ENCODE results near the gene ATXN10. TPM values are rescaled to one million over a fixed set of nuclear protein-coding genes. Genes with fewer than 3 reads are reported as not detected.
"Not testable (repeated sequence)": the region's sequence is repeated elsewhere in the genome, so short reads cannot be mapped to it uniquely, and the experiment has no call there.

ATXN10 gene
- total RNA-seq, 1 donor from 2014 or later: 232 TPM

DNA sequence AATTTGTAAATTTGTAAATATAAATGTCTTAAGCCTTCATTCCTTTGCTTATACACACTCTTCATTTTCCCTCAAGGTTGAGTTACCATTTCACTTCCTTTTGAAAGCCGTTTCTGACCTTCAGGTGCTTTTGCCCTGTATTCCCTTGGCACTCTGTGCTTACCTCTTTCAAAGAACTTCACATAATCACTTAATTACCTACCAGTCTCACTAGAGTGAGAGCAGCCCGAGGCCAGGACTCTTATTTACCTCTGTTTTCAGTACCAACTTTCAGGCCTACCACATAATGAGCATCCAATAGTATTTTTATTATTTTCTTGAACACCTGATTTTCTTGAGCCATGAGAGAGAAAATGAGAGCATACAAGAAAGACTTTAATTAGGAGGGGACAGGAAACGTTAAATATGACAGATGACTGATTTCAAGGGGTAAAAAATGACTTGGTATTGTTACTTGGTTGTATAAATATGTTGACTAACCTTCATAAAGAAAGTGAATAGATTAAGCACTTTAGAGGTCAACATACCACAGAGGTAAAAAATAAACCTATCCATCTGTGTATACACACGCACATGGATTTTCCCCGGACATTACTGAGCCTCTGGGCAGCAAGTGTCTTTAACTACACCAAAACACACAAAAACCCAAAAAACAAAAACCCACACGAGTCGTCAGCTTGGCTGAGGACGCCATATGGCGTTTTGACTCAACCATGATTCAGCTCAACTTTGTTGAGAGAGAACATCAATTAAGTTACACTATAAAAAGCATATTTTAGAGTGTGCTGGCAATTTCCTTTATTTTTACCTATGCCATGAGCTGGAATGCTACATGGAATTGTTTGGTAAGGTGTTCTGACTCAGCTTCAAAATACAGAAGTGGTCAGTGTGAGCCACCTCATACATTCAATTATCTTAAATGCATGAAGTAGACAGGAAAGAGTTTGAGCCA lies 7.6 kb downstream of the ATXN10 start:
- no peaks in the 10 kb centered on the region for H3K9me3 Mint-ChIP-seq
- no peaks in the 10 kb centered on the region for H3K36me3 Mint-ChIP-seq (ENCODE audit: low read depth)
- H3K27ac Mint-ChIP-seq (ENCODE audit: unreplicated experiment): no peak overlapping the region
- H3K4me3 Mint-ChIP-seq: no peak overlapping the region
- DNase-seq (ENCODE audit: low read depth, low spot score): no peak
- peaks cover 7% of the 10 kb centered on the region for H3K4me1 Mint-ChIP-seq
- H3K27me3 Mint-ChIP-seq (ENCODE audit: low read depth): no peaks in the 10 kb centered on the region
- TF ChIP-seq CTCF (conservative IDR thresholded peaks at IDR 0.05): no peak

- H3K4me1 Mint-ChIP-seq: peaks cover 5% of the 10 kb centered on the region
- no peaks in the 10 kb centered on the region for H3K27me3 Mint-ChIP-seq (ENCODE audit: low read depth)
- TF ChIP-seq CTCF (conservative IDR thresholded peaks at IDR 0.05): no peak
- no peak for DNase-seq (ENCODE audit: low read depth, low spot score)
- H3K27ac Mint-ChIP-seq (ENCODE audit: unreplicated experiment): no peak overlapping the region
- no peaks in the 10 kb centered on the region for H3K36me3 Mint-ChIP-seq (ENCODE audit: low read depth)
- no peaks in the 10 kb centered on the region for H3K9me3 Mint-ChIP-seq
- H3K4me3 Mint-ChIP-seq: no peak overlapping the region
Measured at GRCh38 chr22:45680932-45681700, 9.5 kb downstream of the ATXN10 start.

- no peak for TF ChIP-seq CTCF (conservative IDR thresholded peaks at IDR 0.05)
- Mint-ChIP-seq H3K4me1 (peaks cover 5% of the 10 kb centered on the region), H3K27ac (ENCODE audit: unreplicated experiment) (no peak overlapping the region), H3K4me3 (no peak overlapping the region), H3K9me3 (no peaks in the 10 kb centered on the region), H3K27me3 (ENCODE audit: low read depth) (no peaks in the 10 kb centered on the region), H3K36me3 (ENCODE audit: low read depth) (no peaks in the 10 kb centered on the region)
- no peak for DNase-seq (ENCODE audit: low read depth, low spot score)
Measured at GRCh38 chr22:45682064-45682463, 10.4 kb downstream of the ATXN10 start.

GRCh38 chr22:45682773-45683172 lies 11.1 kb downstream of the ATXN10 start:
- H3K4me1 Mint-ChIP-seq; H3K36me3 Mint-ChIP-seq (ENCODE audit: low read depth); H3K27ac Mint-ChIP-seq (ENCODE audit: unreplicated experiment); H3K4me3 Mint-ChIP-seq; H3K9me3 Mint-ChIP-seq; DNase-seq (ENCODE audit: low read depth, low spot score); H3K27me3 Mint-ChIP-seq (ENCODE audit: low read depth): not testable (repeated sequence)

- DNase-seq (ENCODE audit: low read depth, low spot score): no peak
- H3K4me1 Mint-ChIP-seq: peaks cover 9% of the 10 kb centered on the region
- H3K27ac Mint-ChIP-seq (ENCODE audit: unreplicated experiment): no peak overlapping the region
- H3K4me3 Mint-ChIP-seq: no peak overlapping the region
- no peaks in the 10 kb centered on the region for H3K36me3 Mint-ChIP-seq (ENCODE audit: low read depth)
- no peaks in the 10 kb centered on the region for H3K27me3 Mint-ChIP-seq (ENCODE audit: low read depth)
- H3K9me3 Mint-ChIP-seq: no peaks in the 10 kb centered on the region
- no peak for TF ChIP-seq CTCF (conservative IDR thresholded peaks at IDR 0.05)
Measured at GRCh38 chr22:45683248-45683647, 11.6 kb downstream of the ATXN10 start.
